Adrenal gland (tissue), 5 donors: ENCODE results near the gene CARD10.
"Not testable (repeated sequence)": the region's sequence is repeated elsewhere in the genome, so short reads cannot be mapped to it uniquely, and the experiment has no call there.

Experiments used
- CTCF ChIP-seq, 6 experiments: fragments of 450-650 bp in 4 of 6; fragments of 200-600 bp in 2 of 6; sonication (generic) in 1 of 6; IDR thresholded peaks; 1 replicate in 5 of 6; 2 replicates in 1 of 6; pipeline versions ENCODE4 v1.5.1 to v1.8.0; 2016 to 2021; ENCODE audit warnings: antibody characterized with exemption in 6 of 6, mild to moderate bottlenecking in 2 of 6, moderate library complexity in 1 of 6
- POLR2A ChIP-seq, 2 donors: fragments of 450-650 bp; IDR thresholded peaks; one replicate each; pipeline ENCODE4 v1.6.1; 2017; ENCODE audit warnings: antibody characterized with exemption in 2 of 2, mild to moderate bottlenecking in 2 of 2, moderate library complexity in 1 of 2
- donor health status: DM: no; HTN: no; CAD: no.

GRCh38 chr22:37550921-37551320 lies 31.7 kb upstream of the CARD10 start:
- not testable (repeated sequence) for TF ChIP-seq POLR2A, CTCF (IDR thresholded peaks at IDR 0.05)
